ENCODE measurements around the gene CR1L.
"Not testable (repeated sequence)": the region's sequence is repeated elsewhere in the genome, so short reads cannot be mapped to it uniquely, and the experiment has no call there.

The CR1L gene

DNA sequence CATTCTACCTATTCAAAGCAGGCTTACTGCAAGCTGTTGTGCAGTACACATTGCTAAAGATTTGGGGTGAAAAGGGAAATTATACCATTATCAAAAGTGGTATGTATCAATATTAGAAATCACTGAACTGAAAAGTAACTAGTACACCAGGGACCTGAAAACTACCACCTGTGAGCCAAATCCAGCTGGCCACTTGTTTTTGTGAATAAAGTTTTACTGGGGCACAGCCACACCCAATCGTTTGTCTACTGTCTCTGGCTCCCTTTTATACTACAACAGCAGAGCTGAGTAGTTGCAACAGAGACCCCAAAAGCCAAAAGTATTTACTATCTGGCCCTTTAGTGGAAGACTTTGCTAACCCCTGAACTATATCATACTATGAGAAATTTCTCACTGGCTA is 13.8 kb upstream of the CR1L start:
- no peak overlapping the region for H3K27ac Mint-ChIP-seq
- H3K36me3 Mint-ChIP-seq (ENCODE audit: low read depth) = no peaks in the 10 kb centered on the region
- peaks cover 20% of the 10 kb centered on the region for H3K4me1 Mint-ChIP-seq
- no peak overlapping the region for H3K4me3 Mint-ChIP-seq
- no peak for TF ChIP-seq CTCF (IDR thresholded peaks at IDR 0.05)
- no peaks in the 10 kb centered on the region for H3K9me3 Mint-ChIP-seq
- DNase-seq = no peak
- peaks cover 10% of the 10 kb centered on the region for H3K27me3 Mint-ChIP-seq (ENCODE audit: low read depth, poor library complexity)

DNA sequence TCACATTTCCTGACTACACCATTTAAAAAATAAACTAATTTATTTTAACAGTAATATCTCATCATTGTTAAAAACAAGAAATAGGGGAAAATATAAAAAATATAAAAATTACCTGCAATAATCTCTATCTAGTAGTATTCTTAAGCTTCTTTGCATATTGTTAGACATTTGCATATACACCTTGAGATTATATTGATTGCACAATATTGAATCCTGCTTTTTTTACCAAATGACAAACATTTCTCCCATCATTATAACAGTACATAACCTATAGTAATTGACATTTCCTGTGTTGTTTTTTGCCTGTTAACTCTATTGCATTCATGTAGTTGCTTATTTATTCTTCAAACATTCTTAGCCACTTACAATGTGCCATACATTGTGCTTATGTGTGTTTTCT is 11.7 kb upstream of the CR1L start:
- no peaks in the 10 kb centered on the region for H3K9me3 Mint-ChIP-seq
- no peak overlapping the region for H3K27ac Mint-ChIP-seq
- H3K27me3 Mint-ChIP-seq (ENCODE audit: low read depth, poor library complexity) = peaks cover 10% of the 10 kb centered on the region
- peaks cover 30% of the 10 kb centered on the region for H3K4me1 Mint-ChIP-seq
- DNase-seq = no peak
- no peak overlapping the region for H3K4me3 Mint-ChIP-seq
- no peak for TF ChIP-seq CTCF (IDR thresholded peaks at IDR 0.05)
- H3K36me3 Mint-ChIP-seq (ENCODE audit: low read depth) = no peaks in the 10 kb centered on the region

DNA sequence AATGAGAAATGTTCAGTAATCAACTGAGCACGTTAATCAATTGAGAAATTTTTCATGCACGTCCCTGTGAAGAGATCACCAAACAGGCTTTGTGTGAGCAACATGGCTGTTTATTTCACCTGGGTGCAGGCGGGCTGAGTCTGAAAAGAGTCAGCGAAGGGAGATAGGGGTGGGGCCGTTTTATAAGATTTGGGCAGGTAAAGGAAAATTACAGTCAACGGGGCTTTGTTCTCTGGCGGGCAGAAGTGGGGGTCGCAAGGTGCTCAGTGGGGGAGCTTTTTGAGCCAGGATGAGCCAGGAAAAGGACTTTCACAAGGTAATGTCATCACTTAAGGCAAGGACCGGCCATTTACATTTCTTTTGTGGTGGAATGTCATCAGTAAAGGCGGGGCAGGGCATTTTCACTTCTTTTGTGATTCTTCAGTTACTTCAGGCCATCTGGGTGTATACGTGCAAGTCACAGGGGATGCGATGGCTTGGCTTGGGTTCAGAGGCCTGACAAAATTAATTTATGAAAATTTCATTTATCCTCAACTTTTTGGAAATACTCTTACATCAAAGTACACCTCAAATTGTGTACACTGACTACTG is 11.1 kb upstream of the CR1L start:
- H3K4me1 Mint-ChIP-seq = peaks cover 35% of the 10 kb centered on the region
- H3K36me3 Mint-ChIP-seq (ENCODE audit: low read depth); H3K27me3 Mint-ChIP-seq (ENCODE audit: low read depth, poor library complexity); DNase-seq; H3K9me3 Mint-ChIP-seq; H3K4me3 Mint-ChIP-seq; H3K27ac Mint-ChIP-seq: not testable (repeated sequence)

DNA sequence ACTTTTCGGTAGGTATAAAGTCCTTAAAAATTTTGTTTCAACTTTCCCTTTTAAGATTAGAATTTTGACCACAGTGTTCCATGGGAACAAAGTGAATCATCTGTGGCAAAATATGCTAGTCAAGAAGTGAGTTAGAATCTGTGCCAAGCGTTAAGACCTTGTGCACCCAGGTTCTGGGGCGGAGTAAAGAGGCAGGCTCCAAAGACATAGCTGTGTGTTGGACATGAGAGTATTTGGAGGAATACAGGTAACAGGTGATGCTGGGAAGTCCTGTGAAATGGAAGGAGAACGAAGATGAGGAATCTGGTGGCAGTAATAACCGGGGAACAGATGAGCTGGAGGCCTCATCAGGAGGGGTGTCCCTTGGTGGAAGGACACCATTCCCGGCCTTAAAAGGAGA is 10.6 kb upstream of the CR1L start:
- not testable (repeated sequence) for H3K9me3 Mint-ChIP-seq; DNase-seq; H3K36me3 Mint-ChIP-seq (ENCODE audit: low read depth); H3K27me3 Mint-ChIP-seq (ENCODE audit: low read depth, poor library complexity)
- H3K27ac Mint-ChIP-seq = peak overlapping the region; percentile 36
- H3K4me1 Mint-ChIP-seq = peaks cover 39% of the 10 kb centered on the region
- H3K4me3 Mint-ChIP-seq = peak overlapping the region; percentile 24

GRCh38 chr1:207635569-207636186 is 9.3 kb upstream of the CR1L start:
- DNase-seq; H3K27ac Mint-ChIP-seq; H3K4me3 Mint-ChIP-seq; H3K36me3 Mint-ChIP-seq (ENCODE audit: low read depth); H3K9me3 Mint-ChIP-seq: not testable (repeated sequence)
- Mint-ChIP-seq H3K27me3 (ENCODE audit: low read depth, poor library complexity) (peaks cover 15% of the 10 kb centered on the region), H3K4me1 (peaks cover 43% of the 10 kb centered on the region)

- Mint-ChIP-seq H3K4me1 (peaks cover 43% of the 10 kb centered on the region), H3K27me3 (ENCODE audit: low read depth, poor library complexity) (peaks cover 13% of the 10 kb centered on the region)
- H3K9me3 Mint-ChIP-seq; H3K36me3 Mint-ChIP-seq (ENCODE audit: low read depth); H3K4me3 Mint-ChIP-seq; DNase-seq; H3K27ac Mint-ChIP-seq: not testable (repeated sequence)
Observed at GRCh38 chr1:207638487-207639145, 6.3 kb upstream of the CR1L start.

GRCh38 chr1:207639362-207639761 is 5.6 kb upstream of the CR1L start:
- peaks cover 40% of the 10 kb centered on the region for H3K4me1 Mint-ChIP-seq
- H3K36me3 Mint-ChIP-seq (ENCODE audit: low read depth); H3K27me3 Mint-ChIP-seq (ENCODE audit: low read depth, poor library complexity); DNase-seq; H3K27ac Mint-ChIP-seq; H3K9me3 Mint-ChIP-seq; H3K4me3 Mint-ChIP-seq: not testable (repeated sequence)

- Mint-ChIP-seq H3K9me3 (no peaks in the 10 kb centered on the region), H3K4me1 (peaks cover 30% of the 10 kb centered on the region), H3K36me3 (ENCODE audit: low read depth) (no peaks in the 10 kb centered on the region), H3K27ac (no peak overlapping the region), H3K27me3 (ENCODE audit: low read depth, poor library complexity) (peaks cover 8% of the 10 kb centered on the region), H3K4me3 (no peak overlapping the region)
- no peak for TF ChIP-seq CTCF (IDR thresholded peaks at IDR 0.05)
- DNase-seq = no peak
Observed at GRCh38 chr1:207644166-207644851, 624 bp upstream of the CR1L start.
